NK-92 (cell line): ENCODE data around the gene OSBPL1A.
"Not testable (repeated sequence)": the region's sequence is repeated elsewhere in the genome, so short reads cannot be mapped to it uniquely, and the experiment has no call there.

Experiments used
- DNase-seq: peaks from one replicate; lab custom pipeline; 2025; ENCODE audit not compliant: unreplicated experiment; lab: John Stamatoyannopoulos, UW

Gene OSBPL1A

DNA sequence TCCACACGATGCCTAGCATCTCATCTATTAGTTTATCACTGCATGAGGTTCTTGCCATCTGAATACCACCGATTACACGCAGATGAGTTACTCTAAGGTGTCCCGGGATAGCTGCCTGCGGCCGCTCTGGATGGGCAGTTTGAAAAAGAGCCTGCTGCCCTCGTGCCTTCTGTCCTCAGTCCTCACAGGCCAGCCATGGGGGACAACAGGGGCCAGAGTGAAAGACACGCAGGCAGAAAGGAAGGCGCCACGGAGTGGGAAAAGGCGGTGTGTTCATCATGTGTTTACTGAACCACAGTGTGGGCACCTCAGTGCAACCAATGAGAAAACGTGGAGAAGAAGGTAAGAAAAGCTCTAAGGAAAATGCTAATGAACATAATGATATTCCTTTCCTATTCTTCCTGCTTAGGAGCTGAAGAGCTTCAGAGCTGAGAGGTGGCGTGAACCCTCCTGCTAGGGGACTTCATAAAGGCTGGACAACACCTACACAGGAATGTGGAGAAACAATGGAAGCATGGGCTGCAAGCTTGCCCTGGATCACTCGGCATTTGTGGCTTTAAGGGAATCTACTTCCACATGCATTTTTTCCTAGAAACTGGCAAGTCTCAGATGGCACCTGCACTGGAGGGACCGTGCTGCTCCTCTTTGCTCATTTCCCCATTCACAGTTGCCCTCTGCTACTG, 207.8 kb downstream of the OSBPL1A start:
- DNase-seq = no peak

DNA sequence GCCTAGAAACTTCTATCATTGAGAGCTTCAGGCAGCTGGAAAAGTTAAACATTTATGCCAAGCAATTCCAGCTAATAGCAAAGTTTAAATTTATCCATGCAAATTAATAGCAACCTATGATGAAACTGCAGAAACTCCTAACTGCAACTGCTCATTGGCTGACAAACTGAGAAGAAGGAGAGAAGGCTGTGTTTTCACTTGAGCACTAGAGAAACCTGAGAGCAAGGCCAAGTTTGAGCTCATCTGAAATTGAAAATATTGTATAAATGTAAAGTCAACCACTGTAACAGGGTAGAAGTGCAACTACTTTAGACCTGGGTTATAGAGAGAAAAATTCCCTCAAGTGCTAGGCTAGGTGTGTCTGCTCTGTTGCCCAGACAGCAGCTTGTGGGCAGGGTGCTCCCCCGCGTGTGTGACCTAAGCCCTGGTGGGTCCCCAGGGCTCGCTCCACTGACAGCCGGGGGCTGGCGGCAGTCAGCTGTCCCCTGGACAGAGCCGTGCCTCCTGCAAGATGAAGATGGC, 208.6 kb downstream of the OSBPL1A start:
- no peak for DNase-seq

DNA sequence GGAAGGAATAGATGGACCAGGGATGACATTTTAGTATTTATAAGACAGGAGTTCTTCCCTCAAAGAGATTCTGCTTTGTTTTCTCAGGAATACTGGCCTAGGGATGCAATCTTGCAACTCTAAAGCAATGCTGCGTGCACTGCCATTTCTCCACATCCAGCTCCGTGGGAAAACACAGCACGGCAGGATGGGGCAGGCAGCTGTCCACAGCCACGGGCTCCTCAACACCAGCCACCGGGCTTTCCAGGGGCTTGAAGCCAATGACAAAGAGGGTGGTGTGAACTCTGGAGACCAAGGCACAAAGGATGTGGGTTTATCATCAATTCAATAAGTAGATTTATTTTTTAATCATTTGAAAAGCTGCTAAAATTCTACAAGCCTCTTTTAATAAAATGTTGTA, 209.5 kb downstream of the OSBPL1A start:
- DNase-seq = no peak

DNA sequence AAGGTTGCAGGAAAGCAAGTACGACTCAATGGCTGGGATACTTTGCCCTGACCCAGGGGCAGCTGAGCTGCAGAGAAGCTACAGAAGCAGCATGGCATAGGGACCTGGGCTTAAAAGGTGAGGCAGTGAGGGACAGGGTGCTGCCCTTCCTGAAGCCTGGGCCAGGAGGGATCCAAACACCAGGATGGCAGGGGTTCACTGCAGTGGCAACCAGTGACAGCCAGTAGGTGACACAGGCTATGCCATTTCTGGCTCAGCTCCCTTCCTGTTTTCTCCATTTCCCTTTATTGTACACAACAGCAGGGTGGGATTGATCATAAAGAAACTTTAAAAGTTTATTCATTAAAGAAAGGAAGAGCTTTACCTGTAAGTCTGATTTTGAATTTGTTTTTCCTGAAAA, 209.9 kb downstream of the OSBPL1A start:
- DNase-seq = no peak

DNA sequence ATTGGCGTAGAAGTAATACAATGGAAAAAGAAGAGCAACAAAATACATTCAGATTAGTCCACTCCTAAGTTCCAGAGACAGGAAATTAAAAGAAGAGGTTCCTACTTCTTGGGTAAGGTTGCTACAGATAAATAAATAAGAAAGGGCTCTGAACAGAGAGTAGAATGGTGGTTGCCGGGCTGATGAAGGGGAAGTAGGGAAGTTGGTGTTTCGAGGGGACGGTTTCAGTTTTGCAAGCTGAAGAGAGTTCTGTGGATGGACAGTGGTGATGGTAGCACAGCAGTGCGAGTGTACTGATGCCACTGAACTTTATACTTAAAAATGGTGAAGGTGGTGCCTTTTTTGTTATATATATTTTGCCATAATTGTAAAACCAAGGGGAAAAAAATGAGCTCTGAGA, 210.6 kb downstream of the OSBPL1A start:
- DNase-seq = no peak

DNA sequence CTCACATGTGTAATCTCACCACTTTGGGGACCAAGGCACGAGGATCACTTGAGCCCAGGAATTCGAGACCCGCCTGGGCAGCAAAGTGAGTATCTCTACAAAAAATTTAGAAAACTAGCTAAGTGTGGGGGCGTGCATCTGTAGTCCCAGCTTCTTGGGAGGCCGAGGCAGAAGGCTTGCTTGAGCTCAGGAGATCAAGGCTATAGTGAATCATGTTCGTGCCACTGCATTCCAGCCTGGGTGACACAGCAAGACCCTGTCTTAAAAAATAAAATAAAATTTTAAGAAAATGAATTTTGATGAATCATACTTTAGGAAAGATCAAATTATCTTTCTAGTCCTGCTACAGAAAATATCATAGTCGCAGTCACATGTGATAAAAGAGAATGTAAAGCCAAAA, 211.8 kb downstream of the OSBPL1A start:
- no peak for DNase-seq

DNA sequence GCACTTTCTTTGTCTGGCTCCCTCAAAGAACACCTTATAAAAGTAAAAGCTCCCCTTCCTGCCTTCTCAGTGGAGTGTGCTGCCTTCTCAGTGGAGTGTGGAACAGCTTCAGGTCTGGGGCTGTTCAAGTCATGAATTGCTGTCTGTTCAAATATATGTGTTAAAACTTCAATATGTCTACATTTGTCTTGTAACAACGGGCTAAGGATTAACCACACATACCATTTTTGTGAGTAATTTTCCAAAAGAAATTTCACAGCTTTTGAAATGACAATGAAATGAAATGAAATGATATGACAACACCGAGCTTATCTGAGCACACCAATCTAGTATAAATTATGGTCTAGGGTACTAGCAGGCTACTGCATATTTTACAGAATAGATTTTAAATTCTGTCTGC, 215.8 kb downstream of the OSBPL1A start:
- no peak for DNase-seq

DNA sequence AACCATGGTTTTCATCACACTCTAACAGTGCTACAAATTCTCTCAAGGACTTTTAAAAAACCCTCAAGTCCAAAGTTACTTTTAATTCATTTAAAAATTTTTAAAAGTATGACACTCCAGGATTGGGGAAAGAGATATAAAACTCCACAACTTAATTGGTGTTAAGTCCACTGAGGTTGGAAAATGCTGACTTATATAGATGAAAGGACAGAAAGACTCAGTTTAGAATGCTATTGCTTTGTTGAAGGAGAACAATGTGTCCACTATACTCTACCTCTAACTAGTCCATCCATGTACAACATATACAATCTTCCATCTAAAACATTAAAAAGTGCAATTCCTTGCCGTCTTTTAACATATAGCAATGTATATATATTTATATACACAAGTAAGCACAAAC, 217.6 kb downstream of the OSBPL1A start:
- no peak for DNase-seq

DNA sequence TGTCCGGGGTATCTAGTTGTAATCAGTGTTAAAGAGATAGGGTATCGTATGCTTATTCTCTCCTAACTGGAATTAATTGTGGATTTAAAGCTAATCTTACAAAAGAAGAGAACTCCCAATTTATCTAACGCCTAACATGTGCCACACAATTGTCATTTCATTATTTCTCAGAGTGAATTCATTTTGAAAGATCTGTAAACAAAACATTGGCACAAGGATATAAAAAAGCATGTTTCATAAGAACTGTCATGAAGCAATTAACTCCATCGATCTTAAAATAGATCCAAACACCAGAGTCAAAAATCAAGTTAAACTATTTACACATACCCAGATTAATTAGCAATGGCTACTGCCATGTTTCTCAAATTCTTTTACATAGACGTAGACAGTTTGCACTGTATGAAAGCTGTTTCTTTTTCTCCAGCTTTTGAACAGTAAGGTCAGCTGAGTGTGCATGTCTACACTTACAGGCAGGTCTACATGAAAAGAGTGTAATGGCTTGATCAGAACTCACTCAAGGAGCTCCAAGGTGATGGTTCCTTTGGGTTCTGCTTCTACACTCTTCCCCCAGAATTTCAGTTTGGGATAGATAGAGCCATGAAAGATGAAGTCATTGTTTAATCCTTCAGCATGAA, 220.0 kb downstream of the OSBPL1A start:
- DNase-seq = no peak

DNA sequence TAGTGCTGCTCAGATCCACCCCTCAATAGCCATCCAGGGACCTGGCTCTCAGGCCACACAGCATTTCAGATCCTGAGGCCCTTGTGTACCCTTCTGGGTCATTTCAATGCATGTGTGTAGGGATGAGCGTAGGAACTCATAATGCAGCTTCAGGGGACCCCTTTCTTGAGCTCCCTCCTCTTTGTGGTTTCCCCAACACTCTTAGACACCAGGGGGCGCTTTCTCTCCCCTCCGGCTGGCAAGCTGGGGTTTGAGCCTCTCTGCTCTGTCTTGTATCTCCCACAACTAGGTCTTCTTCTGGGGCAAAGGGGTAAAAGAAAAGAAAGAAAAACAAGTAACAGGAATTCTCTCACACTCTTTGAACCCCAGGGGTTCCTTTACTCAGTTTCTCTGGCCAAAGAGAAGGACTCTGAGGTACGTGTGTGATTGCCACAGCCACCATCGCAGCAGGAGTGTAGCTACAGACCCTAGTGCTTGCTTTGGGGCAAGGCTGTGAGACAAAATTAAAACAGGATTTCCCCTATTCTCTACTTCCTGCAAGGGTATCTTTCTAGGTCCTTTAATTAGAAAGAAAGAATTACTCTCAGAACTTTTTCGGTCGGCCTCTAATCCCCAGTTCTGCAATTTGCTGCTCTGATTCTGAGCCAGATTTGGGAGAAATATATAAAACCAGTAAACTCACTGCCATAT, 220.8 kb downstream of the OSBPL1A start:
- DNase-seq = no peak

DNA sequence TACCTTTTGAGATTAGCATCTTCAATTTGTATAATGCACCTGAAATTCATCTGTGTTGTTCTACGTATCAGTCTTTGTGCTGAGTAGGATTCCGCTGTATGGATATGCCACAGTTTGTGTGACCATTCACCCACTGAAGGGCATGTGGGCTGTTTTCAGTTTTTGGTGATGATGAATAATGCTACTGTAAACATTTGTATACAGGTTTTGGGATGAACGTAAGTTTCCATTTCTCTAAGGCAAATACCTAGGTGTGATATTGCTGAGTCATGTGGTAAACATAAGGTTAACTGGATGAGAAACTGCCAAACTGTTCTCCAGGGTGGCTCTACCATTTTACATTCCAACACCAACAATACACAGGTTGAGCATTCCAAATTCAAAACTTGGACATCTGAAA, 223.6 kb downstream of the OSBPL1A start:
- no peak for DNase-seq

DNA sequence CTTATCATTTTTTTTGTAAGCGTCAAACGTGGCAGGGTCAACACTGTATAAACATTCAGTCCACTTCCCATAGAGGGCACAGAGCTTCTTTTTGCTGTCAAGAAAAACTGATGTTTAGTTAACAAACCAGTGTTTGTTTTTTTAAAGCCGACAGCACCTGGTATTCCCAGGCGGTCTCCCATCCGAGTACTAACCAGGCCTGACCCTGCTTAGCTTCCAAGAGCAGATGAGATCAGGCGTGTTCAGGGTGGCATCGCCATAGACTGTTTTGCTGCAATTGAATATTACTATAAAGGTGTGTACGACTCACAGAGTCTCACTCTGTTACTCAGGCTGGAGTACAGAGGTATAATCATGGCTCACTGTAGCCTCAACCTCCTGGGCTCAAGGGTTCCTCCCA, 227.3 kb downstream of the OSBPL1A start:
- no peak for DNase-seq

DNA sequence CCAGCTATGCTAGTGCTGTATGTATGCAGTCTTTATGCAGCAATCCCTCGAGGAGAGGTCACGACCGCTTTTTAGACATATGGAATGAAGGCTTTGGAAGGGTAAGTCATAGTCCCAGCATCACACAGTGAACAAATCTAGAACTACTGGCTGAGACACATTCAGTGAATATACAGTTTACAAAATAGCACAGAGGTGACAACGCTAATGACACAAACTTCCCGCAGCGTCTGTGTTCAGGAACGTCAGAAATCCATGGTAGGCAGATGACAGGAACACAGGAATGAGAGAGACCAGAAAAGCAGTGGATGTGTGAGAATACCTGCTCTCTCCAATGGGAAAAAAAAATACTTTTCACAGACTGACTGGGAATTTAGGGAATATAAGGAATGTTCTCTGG, 229.1 kb downstream of the OSBPL1A start:
- no peak for DNase-seq

DNA sequence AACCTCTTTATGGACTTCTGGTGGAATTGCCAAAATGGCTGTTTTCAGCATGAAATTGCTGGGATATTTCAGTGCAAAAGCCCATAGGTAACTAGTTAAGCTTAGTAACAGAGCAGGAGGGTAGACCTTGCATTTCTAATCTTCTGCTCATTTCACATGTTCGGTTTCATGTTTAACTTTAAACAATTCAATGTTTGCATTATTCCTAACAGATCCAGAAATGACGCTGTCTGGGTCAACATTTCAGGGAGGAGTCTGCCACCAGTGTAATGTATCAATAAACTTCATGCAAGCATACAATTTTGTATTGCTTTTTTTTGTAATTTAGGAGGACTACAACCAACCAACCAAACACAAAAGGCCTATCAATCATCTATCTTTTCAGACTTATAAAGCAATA, 236.3 kb downstream of the OSBPL1A start:
- DNase-seq = no peak

DNA sequence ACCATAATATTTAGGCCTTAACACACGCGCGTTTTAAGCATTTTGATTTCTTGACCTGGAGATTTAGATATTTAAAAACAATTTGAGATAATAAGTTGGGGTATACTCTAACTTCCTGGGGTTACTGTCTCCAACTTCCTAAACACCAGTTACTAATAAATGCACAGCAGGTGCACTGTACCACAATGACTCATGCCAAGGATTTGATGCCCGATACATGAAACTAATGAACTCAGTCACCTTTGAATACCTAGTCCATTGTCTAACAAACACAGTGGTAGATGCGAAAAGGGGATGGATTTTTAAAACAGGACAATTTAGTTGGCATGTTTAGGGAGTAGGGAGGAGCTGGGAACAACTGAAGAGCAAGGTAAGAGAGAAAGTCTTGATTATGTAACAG, 237.5 kb downstream of the OSBPL1A start:
- DNase-seq = no peak

DNA sequence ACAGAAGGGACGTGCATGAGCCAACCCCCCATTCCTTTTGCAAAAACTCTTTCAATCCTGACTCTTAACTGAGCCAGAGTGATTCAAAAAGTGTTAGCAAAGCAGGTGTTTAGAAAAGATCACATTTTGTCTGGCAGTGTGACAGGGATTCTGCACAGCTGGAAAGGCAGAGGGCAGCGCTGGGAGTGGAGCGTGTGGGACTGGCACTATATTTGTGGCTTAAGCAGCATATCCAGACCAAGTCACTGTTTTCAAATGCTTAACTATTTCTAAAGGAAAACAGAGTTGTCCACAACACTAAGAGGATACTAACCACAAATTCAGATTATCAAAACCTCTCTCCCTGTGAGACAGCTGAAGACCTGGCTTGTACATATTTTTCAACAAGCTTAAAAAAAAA, 239.8 kb downstream of the OSBPL1A start:
- no peak for DNase-seq

DNA sequence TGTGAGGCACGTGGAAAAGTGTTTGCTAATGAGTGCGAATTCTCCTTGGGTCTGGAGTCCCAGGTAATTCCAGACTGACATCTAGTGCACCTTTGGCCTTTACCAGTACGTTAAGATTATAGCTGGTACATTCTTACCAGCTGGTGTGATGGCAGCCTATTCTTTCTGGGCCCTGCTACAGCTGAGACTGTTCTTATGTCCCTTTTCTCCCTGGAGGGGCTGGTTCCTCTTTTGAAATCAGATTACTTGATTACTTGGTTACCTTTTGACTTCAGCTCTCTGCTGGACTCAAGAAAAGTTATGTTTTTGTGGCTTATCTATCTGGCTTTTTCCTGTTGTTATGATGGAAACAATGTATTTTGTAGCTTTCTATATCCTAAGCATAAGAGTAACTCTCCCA, 244.2 kb downstream of the OSBPL1A start:
- DNase-seq = no peak

DNA sequence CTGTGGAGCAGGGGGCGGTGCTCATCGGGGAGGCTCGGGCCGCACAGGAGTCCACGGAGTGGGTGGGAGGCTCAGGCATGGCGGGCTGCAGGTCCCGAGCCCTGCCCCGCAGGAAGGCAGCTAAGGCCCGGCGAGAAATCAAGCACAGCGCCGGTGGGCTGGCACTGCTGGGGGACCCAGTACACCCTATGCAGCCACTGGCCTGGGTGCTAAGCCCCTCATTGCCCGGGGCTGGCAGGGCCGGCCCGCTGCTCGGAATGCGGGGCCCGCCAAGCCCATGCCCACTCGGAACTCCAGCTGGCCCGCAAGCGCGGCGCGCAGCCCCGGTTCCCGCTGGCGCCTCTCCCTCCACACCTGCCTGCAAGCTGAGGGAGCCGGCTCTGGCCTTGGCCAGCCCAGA, 248.0 kb downstream of the OSBPL1A start:
- DNase-seq = not testable (repeated sequence)

DNA sequence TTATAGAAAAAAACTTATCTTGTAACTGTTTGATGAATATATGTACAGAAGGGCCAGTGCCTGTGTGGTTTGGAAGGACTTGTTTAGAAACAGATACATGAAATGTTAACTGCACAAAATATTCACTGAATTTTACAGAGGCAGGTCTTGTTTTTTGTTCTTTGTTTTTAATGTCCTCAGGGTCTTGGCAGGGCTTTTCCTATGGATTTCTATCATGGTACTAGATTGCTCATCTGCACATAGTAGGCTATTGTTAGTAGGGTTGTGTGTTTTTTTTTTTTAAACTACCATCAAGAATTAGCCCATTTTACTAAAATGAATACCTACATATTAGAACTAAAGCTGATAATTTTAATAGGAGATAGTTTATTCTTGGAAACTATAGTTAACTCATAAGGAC, 255.2 kb downstream of the OSBPL1A start:
- no peak for DNase-seq

DNA sequence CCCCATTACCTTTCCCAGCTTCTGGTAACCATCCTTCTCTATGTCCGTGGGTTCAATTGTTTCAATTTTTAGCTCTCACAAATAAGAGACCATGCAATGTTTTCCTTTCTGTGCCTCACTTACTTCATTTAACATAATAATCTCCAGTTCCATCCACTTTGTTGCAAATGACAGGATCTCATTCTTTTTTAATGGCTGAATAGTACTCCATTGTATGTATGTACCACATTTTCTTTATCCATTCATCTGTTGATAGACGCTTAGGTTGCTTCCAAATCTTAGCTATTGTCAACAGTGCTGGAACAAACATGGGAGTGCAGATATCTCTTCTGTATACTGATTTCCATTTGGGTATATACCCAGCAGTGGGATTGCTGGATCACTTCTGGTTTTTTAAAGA, 256.9 kb downstream of the OSBPL1A start:
- DNase-seq = no peak

DNA sequence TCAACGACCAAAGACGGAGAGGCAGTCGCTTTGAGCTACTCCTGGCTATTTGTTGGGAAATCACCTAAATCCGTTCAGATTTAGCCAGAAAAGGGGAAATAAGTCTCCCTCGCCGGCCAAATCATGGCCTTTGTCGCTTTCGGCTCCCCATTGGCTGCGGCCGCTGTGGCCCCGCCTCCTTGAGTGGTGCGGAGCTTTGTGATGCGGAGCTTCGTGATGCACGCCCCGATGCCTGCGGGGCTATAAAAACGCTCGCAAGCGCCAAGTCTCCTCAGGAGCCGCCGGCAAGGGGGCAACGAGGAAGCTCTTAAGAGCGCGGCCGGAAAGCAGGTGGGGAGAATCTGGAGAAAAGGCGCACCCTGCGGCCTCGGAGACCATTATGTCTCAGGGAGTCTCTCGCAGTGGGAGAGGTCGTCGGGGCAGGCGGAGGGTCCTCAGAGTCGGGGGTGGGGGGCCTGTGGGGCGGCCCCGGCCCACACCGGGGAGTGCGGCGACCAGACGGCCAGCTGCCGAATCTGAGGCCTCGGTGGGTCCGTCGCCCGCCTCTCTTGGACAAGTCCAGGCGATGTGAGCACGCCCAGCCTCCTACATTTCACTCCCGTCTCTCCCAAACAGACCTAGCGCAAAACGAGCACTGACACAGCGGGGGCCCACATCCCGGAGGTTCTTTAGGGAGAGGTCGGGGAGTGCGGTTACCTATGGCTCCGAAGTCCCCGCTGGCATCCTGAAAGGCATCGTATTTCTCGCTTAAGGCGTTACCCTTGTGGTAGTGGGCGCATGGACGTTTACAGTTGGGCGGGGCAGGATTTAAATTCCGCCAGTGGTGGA, 258.6 kb downstream of the OSBPL1A start, which contains the start of gene CABYR:
Gene CABYR, plus strand, starts transcription at position 274 of the 828 bp plus-strand sequence. CDS start 4,053 bp downstream, outside the sequence.
- no peak for DNase-seq
